ENCODE results near the gene SMARCAL1. TPM values are rescaled to one million over a fixed set of nuclear protein-coding genes. Genes with fewer than 3 reads are reported as not detected.

SMARCAL1 gene
- total RNA-seq, 2 donors from 2014 or later: 29.1 to 35.1 TPM

DNA sequence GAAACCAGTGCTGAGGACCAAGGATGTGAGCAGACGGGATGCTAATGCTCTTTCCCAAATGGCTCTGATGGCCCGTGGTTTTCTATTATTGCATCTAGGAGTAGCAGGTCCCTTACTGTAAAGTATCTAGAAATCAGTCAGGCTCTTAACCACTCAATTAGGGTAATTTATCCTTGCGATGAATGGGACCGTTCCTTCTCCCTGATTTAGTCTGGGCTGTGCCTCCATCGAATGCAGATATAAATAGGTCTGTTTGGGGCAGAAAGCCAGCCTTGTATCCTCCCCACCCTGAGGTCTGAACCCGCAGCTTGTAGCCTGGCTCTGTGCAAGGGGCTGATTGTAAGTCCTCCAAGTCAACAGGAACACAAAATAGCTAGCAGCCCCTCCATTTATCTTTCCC, 9.5 kb upstream of the SMARCAL1 start:
- Mint-ChIP-seq H3K27me3 (ENCODE audit: insufficient read depth) (no peaks in the 10 kb centered on the region), H3K4me3 (no peak overlapping the region), H3K9me3 (no peaks in the 10 kb centered on the region), H3K27ac (no peak overlapping the region), H3K4me1 (peaks cover 3% of the 10 kb centered on the region), H3K36me3 (ENCODE audit: low read depth) (no peaks in the 10 kb centered on the region)
- Histone ChIP-seq H3K27ac (ENCODE audit: low read depth, low read length) (no peak overlapping the region), H3K9ac (ENCODE audit: extremely low read depth, low read length, poor library complexity, severe bottlenecking) (no peak overlapping the region), H3K36me3 (ENCODE audit: control insufficient read depth, insufficient read depth, low read length) (no peaks in the 10 kb centered on the region), H3K4me1 (ENCODE audit: control insufficient read depth, insufficient read depth, low read length) (no peaks in the 10 kb centered on the region), H3K9me3 (ENCODE audit: control insufficient read depth, low read length) (peaks cover 2% of the 10 kb centered on the region), H3K27me3 (ENCODE audit: control insufficient read depth, insufficient read depth, low read length, poor library complexity, severe bottlenecking) (no peaks in the 10 kb centered on the region), H3K4me3 (ENCODE audit: low read length) (no peak overlapping the region)
- 83 to 92% methylated on average over 5 to 6 of the region's 6 CpGs for WGBS, 2 experiments (ENCODE audit: insufficient coverage in 1 of 2, insufficient read length in 1 of 2)
- TF ChIP-seq, protein P1, sequence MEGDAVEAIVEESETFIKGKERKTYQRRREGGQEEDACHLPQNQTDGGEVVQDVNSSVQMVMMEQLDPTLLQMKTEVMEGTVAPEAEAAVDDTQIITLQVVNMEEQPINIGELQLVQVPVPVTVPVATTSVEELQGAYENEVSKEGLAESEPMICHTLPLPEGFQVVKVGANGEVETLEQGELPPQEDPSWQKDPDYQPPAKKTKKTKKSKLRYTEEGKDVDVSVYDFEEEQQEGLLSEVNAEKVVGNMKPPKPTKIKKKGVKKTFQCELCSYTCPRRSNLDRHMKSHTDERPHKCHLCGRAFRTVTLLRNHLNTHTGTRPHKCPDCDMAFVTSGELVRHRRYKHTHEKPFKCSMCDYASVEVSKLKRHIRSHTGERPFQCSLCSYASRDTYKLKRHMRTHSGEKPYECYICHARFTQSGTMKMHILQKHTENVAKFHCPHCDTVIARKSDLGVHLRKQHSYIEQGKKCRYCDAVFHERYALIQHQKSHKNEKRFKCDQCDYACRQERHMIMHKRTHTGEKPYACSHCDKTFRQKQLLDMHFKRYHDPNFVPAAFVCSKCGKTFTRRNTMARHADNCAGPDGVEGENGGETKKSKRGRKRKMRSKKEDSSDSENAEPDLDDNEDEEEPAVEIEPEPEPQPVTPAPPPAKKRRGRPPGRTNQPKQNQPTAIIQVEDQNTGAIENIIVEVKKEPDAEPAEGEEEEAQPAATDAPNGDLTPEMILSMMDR (conservative IDR thresholded peaks at IDR 0.05): no peak
- no peak for DNase-seq

DNA sequence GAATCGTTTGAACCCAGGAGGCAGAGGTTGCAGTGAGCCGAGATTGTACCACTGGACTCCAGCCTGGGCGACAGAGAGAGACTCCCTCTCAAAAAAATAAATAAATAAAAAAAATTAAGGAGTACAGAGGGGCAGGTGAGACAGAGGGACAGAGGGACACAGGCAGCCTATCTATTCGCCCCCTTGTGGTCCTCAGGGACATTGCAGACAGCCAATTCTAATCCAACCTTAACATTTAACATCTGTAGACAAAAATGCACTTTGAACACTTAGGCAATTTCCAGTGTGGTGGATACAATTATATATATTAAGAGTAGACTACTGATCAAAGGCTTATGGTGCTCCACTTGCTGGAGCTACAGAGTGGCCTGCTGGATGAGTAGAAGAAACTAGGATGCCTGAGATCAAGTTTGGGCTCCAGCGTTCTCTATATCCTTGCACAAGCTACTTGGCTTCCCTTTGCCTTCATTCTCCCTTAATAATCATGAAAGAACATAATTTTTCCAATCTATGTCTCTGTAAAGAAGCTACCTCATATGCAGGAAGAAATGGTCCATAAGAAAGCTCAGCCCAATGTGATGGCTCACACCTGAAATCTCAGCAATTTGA, 8.2 kb upstream of the SMARCAL1 start:
- Histone ChIP-seq H3K4me1 (ENCODE audit: control insufficient read depth, insufficient read depth, low read length) (peaks cover 6% of the 10 kb centered on the region), H3K27me3 (ENCODE audit: control insufficient read depth, insufficient read depth, low read length, poor library complexity, severe bottlenecking) (no peaks in the 10 kb centered on the region), H3K36me3 (ENCODE audit: control insufficient read depth, insufficient read depth, low read length) (no peaks in the 10 kb centered on the region), H3K9ac (ENCODE audit: extremely low read depth, low read length, poor library complexity, severe bottlenecking) (no peak overlapping the region), H3K9me3 (ENCODE audit: control insufficient read depth, low read length) (no peaks in the 10 kb centered on the region), H3K27ac (ENCODE audit: low read depth, low read length) (no peak overlapping the region), H3K4me3 (ENCODE audit: low read length) (no peak overlapping the region)
- Mint-ChIP-seq H3K36me3 (ENCODE audit: low read depth) (no peaks in the 10 kb centered on the region), H3K9me3 (no peaks in the 10 kb centered on the region), H3K27ac (no peak overlapping the region), H3K4me1 (peaks cover 14% of the 10 kb centered on the region), H3K27me3 (ENCODE audit: insufficient read depth) (no peaks in the 10 kb centered on the region), H3K4me3 (no peak overlapping the region)
- DNase-seq: peak; percentile 72
- TF ChIP-seq, protein P1 (conservative IDR thresholded peaks at IDR 0.05): peak; percentile 92
- WGBS, 2 experiments (ENCODE audit: insufficient coverage in 1 of 2, insufficient read length in 1 of 2): 65% methylated on average over 3 of the region's 5 CpGs; no CpG with 5 or more reads in 1 of the 2 experiments

DNA sequence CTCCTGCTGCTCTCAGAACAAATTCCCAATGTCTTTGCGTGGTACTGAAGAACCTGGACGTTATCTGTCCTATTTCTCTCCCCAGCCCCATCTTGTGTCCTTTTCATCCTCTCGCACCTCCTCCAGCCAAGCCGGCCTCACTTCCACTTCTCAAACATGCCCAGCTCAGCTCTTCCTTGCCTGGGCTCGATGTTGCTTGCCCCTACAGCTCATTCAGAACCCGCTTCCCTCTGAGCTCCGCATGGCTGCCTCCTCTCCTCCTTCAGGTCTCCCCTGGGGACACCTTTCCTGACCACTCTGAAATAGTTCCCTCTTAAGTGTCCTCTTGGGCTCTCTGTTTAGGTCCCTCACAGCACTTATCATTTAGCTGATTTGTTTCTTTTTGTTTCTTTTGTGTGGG, 6.7 kb upstream of the SMARCAL1 start:
- Mint-ChIP-seq H3K4me3 (no peak overlapping the region), H3K9me3 (no peaks in the 10 kb centered on the region), H3K4me1 (peaks cover 14% of the 10 kb centered on the region), H3K36me3 (ENCODE audit: low read depth) (no peaks in the 10 kb centered on the region), H3K27me3 (ENCODE audit: insufficient read depth) (no peaks in the 10 kb centered on the region), H3K27ac (no peak overlapping the region)
- Histone ChIP-seq H3K4me1 (ENCODE audit: control insufficient read depth, insufficient read depth, low read length) (peaks cover 6% of the 10 kb centered on the region), H3K9me3 (ENCODE audit: control insufficient read depth, low read length) (no peaks in the 10 kb centered on the region), H3K4me3 (ENCODE audit: low read length) (no peak overlapping the region), H3K27me3 (ENCODE audit: control insufficient read depth, insufficient read depth, low read length, poor library complexity, severe bottlenecking) (no peaks in the 10 kb centered on the region), H3K36me3 (ENCODE audit: control insufficient read depth, insufficient read depth, low read length) (no peaks in the 10 kb centered on the region), H3K9ac (ENCODE audit: extremely low read depth, low read length, poor library complexity, severe bottlenecking) (no peak overlapping the region), H3K27ac (ENCODE audit: low read depth, low read length) (no peak overlapping the region)
- TF ChIP-seq, protein P1 (conservative IDR thresholded peaks at IDR 0.05): no peak
- 70 to 84% methylated on average over 6 to 7 of the region's 7 CpGs for WGBS, 2 experiments (ENCODE audit: insufficient coverage in 1 of 2, insufficient read length in 1 of 2)
- no peak for DNase-seq

Measured in endodermal cell (in vitro differentiated cells).